Activated naive CD4-positive, alpha-beta T cell treated with anti-CD3 and anti-CD28 coated beads, Interleukin-2, amount 10 ng/mL, durations not matched to agents 7 days and 5 days (primary cell): ENCODE data around the gene HSD17B3.

Source experiments
- CTCF ChIA-PET: fragments of 350-600 bp; sonication (Branson Sonifier 250); formaldehyde crosslinking; loops from one replicate; lab custom pipeline; 2021; ENCODE audit warnings: antibody characterized with exemption; lab: Charles Lee
- DNase-seq: peaks from one replicate; pipeline ENCODE4 v3.0.0-alpha.2; 2020
- H3K27ac Mint-ChIP-seq: one replicate; pipeline ENCODE4 v1.8.0; 2021; ENCODE audit warnings: mild to moderate bottlenecking, moderate library complexity, mixed read lengths
- H3K27me3 Mint-ChIP-seq: one replicate; pipeline ENCODE4 v1.8.0; 2021; ENCODE audit warnings: mild to moderate bottlenecking, mixed read lengths
- H3K36me3 Mint-ChIP-seq: one replicate; pipeline ENCODE4 v1.8.0; 2021; ENCODE audit warnings: mixed read lengths
- H3K4me1 Mint-ChIP-seq: one replicate; pipeline ENCODE4 v1.8.0; 2021; ENCODE audit warnings: mixed read lengths
- H3K4me3 Mint-ChIP-seq: one replicate; pipeline ENCODE4 v1.8.0; 2021; ENCODE audit warnings: mild to moderate bottlenecking, moderate library complexity, mixed read lengths
- H3K9me3 Mint-ChIP-seq: one replicate; pipeline ENCODE4 v1.8.0; 2021; ENCODE audit warnings: mixed read lengths

Gene HSD17B3

GRCh38 chr9:96281641-96282040 lies 20.3 kb downstream of the HSD17B3 start:
- no peaks in the 10 kb centered on the region for H3K4me1 Mint-ChIP-seq
- no peaks in the 10 kb centered on the region for H3K36me3 Mint-ChIP-seq
- CTCF ChIA-PET: no interaction called here
- no peak for DNase-seq
- no peak overlapping the region for H3K27ac Mint-ChIP-seq
- H3K4me3 Mint-ChIP-seq: no peak overlapping the region
- H3K27me3 Mint-ChIP-seq: no peaks in the 10 kb centered on the region
- peaks cover 2% of the 10 kb centered on the region for H3K9me3 Mint-ChIP-seq

GRCh38 chr9:96279932-96280331 lies 22.0 kb downstream of the HSD17B3 start:
- CTCF ChIA-PET: no interaction called here
- Mint-ChIP-seq H3K27ac (no peak overlapping the region), H3K4me1 (no peaks in the 10 kb centered on the region), H3K36me3 (no peaks in the 10 kb centered on the region), H3K9me3 (peaks cover 2% of the 10 kb centered on the region), H3K27me3 (no peaks in the 10 kb centered on the region), H3K4me3 (no peak overlapping the region)
- no peak for DNase-seq

GRCh38 chr9:96274939-96275338 lies 27.0 kb downstream of the HSD17B3 start:
- Mint-ChIP-seq H3K36me3 (no peaks in the 10 kb centered on the region), H3K4me3 (no peak overlapping the region), H3K9me3 (peaks cover 13% of the 10 kb centered on the region), H3K4me1 (no peaks in the 10 kb centered on the region), H3K27ac (no peak overlapping the region), H3K27me3 (peaks cover 10% of the 10 kb centered on the region)
- CTCF ChIA-PET: no interaction called here
- no peak for DNase-seq

- CTCF ChIA-PET: no interaction called here
- H3K9me3 Mint-ChIP-seq: peaks cover 13% of the 10 kb centered on the region
- H3K36me3 Mint-ChIP-seq: no peaks in the 10 kb centered on the region
- no peak overlapping the region for H3K27ac Mint-ChIP-seq
- peaks cover 18% of the 10 kb centered on the region for H3K27me3 Mint-ChIP-seq
- no peak for DNase-seq
- no peaks in the 10 kb centered on the region for H3K4me1 Mint-ChIP-seq
- H3K4me3 Mint-ChIP-seq: no peak overlapping the region
Measured at GRCh38 chr9:96270236-96270744, 31.7 kb downstream of the HSD17B3 start.

- CTCF ChIA-PET: no interaction called here
- no peak overlapping the region for H3K27ac Mint-ChIP-seq
- peaks cover 25% of the 10 kb centered on the region for H3K27me3 Mint-ChIP-seq
- DNase-seq: no peak
- no peak overlapping the region for H3K4me3 Mint-ChIP-seq
- peaks cover 3% of the 10 kb centered on the region for H3K4me1 Mint-ChIP-seq
- H3K9me3 Mint-ChIP-seq: no peaks in the 10 kb centered on the region
- no peaks in the 10 kb centered on the region for H3K36me3 Mint-ChIP-seq
Measured at GRCh38 chr9:96258967-96259366, 43.0 kb downstream of the HSD17B3 start.

- H3K9me3 Mint-ChIP-seq: no peaks in the 10 kb centered on the region
- no peaks in the 10 kb centered on the region for H3K36me3 Mint-ChIP-seq
- no peak overlapping the region for H3K27ac Mint-ChIP-seq
- H3K4me1 Mint-ChIP-seq: peaks cover 3% of the 10 kb centered on the region
- no peak for DNase-seq
- CTCF ChIA-PET: no interaction called here
- no peak overlapping the region for H3K4me3 Mint-ChIP-seq
- peaks cover 38% of the 10 kb centered on the region for H3K27me3 Mint-ChIP-seq
Measured at GRCh38 chr9:96256800-96257199, 45.2 kb downstream of the HSD17B3 start.

GRCh38 chr9:96255698-96256097 lies 46.3 kb downstream of the HSD17B3 start:
- CTCF ChIA-PET: no interaction called here
- H3K27me3 Mint-ChIP-seq: peaks cover 41% of the 10 kb centered on the region
- no peak overlapping the region for H3K4me3 Mint-ChIP-seq

GRCh38 chr9:96253059-96253696 lies 48.8 kb downstream of the HSD17B3 start:
- no peak overlapping the region for H3K27ac Mint-ChIP-seq
- peaks cover 3% of the 10 kb centered on the region for H3K4me1 Mint-ChIP-seq
- no peaks in the 10 kb centered on the region for H3K36me3 Mint-ChIP-seq
- H3K4me3 Mint-ChIP-seq: no peak overlapping the region
- CTCF ChIA-PET: no interaction called here
- H3K27me3 Mint-ChIP-seq: peaks cover 54% of the 10 kb centered on the region
- DNase-seq: no peak
- no peaks in the 10 kb centered on the region for H3K9me3 Mint-ChIP-seq

More at GRCh38 chr9:96255698-96256097, 46.3 kb downstream of the HSD17B3 start:
- no peak overlapping the region for H3K27ac Mint-ChIP-seq
- DNase-seq: no peak
- peaks cover 3% of the 10 kb centered on the region for H3K4me1 Mint-ChIP-seq
- no peaks in the 10 kb centered on the region for H3K36me3 Mint-ChIP-seq
- no peaks in the 10 kb centered on the region for H3K9me3 Mint-ChIP-seq

- no peaks in the 10 kb centered on the region for H3K4me1 Mint-ChIP-seq
- CTCF ChIA-PET: no interaction called here
- H3K4me3 Mint-ChIP-seq: no peak overlapping the region
- H3K9me3 Mint-ChIP-seq: no peaks in the 10 kb centered on the region
- H3K27me3 Mint-ChIP-seq: peaks cover 58% of the 10 kb centered on the region
- H3K27ac Mint-ChIP-seq: no peak overlapping the region
- H3K36me3 Mint-ChIP-seq: no peaks in the 10 kb centered on the region
- no peak for DNase-seq
Measured at GRCh38 chr9:96251451-96251850, 50.5 kb downstream of the HSD17B3 start.

- Mint-ChIP-seq H3K27ac (no peak overlapping the region), H3K9me3 (no peaks in the 10 kb centered on the region), H3K36me3 (no peaks in the 10 kb centered on the region), H3K4me1 (no peaks in the 10 kb centered on the region), H3K27me3 (peaks cover 58% of the 10 kb centered on the region), H3K4me3 (no peak overlapping the region)
- no peak for DNase-seq
- CTCF ChIA-PET: interaction anchor here (2.0 kb wide), 1 partner anchor 17 kb away, joined by 8 read pairs; no protein-coding TSS in a partner anchor
Measured at GRCh38 chr9:96249746-96250145, 52.2 kb downstream of the HSD17B3 start.

- Mint-ChIP-seq H3K9me3 (no peaks in the 10 kb centered on the region), H3K4me3 (no peak overlapping the region), H3K27me3 (peaks cover 60% of the 10 kb centered on the region), H3K36me3 (no peaks in the 10 kb centered on the region), H3K27ac (no peak overlapping the region), H3K4me1 (peaks cover 7% of the 10 kb centered on the region)
- CTCF ChIA-PET: interaction anchor here (0.5 to 2.1 kb wide), 3 partner anchors 71 to 422 kb away, joined by 3 to 9 read pairs (median 4); no protein-coding TSS in a partner anchor
- DNase-seq: no peak
Measured at GRCh38 chr9:96246267-96246671, 55.7 kb downstream of the HSD17B3 start.

GRCh38 chr9:96245399-96245798 lies 56.6 kb downstream of the HSD17B3 start:
- H3K36me3 Mint-ChIP-seq: no peaks in the 10 kb centered on the region
- CTCF ChIA-PET: interaction anchor here (0.7 to 2.1 kb wide), 2 partner anchors 9 to 72 kb away, joined by 3 to 9 read pairs; no protein-coding TSS in a partner anchor
- H3K4me1 Mint-ChIP-seq: peaks cover 16% of the 10 kb centered on the region
- no peak for DNase-seq
- H3K27me3 Mint-ChIP-seq: peaks cover 62% of the 10 kb centered on the region
- H3K27ac Mint-ChIP-seq: no peak overlapping the region
- H3K9me3 Mint-ChIP-seq: no peaks in the 10 kb centered on the region
- no peak overlapping the region for H3K4me3 Mint-ChIP-seq

GRCh38 chr9:96243778-96244177 lies 58.2 kb downstream of the HSD17B3 start:
- Mint-ChIP-seq H3K36me3 (no peaks in the 10 kb centered on the region), H3K4me3 (no peak overlapping the region), H3K27me3 (peaks cover 70% of the 10 kb centered on the region), H3K9me3 (no peaks in the 10 kb centered on the region), H3K27ac (no peak overlapping the region), H3K4me1 (peaks cover 16% of the 10 kb centered on the region)
- DNase-seq: no peak
- CTCF ChIA-PET: interaction anchor here (1.1 kb wide), 1 partner anchor 11 kb away, joined by 4 read pairs; no protein-coding TSS in a partner anchor

- peaks cover 71% of the 10 kb centered on the region for H3K27me3 Mint-ChIP-seq
- H3K4me3 Mint-ChIP-seq: no peak overlapping the region
- H3K4me1 Mint-ChIP-seq: peaks cover 16% of the 10 kb centered on the region
- no peaks in the 10 kb centered on the region for H3K9me3 Mint-ChIP-seq
- no peaks in the 10 kb centered on the region for H3K36me3 Mint-ChIP-seq
- CTCF ChIA-PET: no interaction called here
- DNase-seq: no peak
- H3K27ac Mint-ChIP-seq: no peak overlapping the region
Measured at GRCh38 chr9:96242811-96243210, 59.2 kb downstream of the HSD17B3 start.

- Mint-ChIP-seq H3K36me3 (no peaks in the 10 kb centered on the region), H3K27ac (peak overlapping the region; percentile 73), H3K4me1 (peaks cover 16% of the 10 kb centered on the region), H3K4me3 (no peak overlapping the region), H3K9me3 (no peaks in the 10 kb centered on the region), H3K27me3 (peaks cover 76% of the 10 kb centered on the region)
- peak; percentile 52 for DNase-seq
- CTCF ChIA-PET: no interaction called here
Measured at GRCh38 chr9:96241391-96241809, 60.6 kb downstream of the HSD17B3 start.
